ENCODE results near the gene RPS19BP1.

RPS19BP1 gene

GRCh38 chr22:39490966-39491680 is 41.4 kb downstream of the RPS19BP1 start:
- no peak for DNase-seq (ENCODE audit: low read depth in 3 of 3, low spot score in 1 of 3)

GRCh38 chr22:39490135-39490798 is 42.3 kb downstream of the RPS19BP1 start:
- peak; percentile 41 to 52 (median 44) for DNase-seq (ENCODE audit: low read depth in 3 of 3, low spot score in 1 of 3)

- DNase-seq (ENCODE audit: low read depth in 3 of 3, low spot score in 1 of 3), result no peak
These were observed 43.2 kb downstream of the RPS19BP1 start for GRCh38 chr22:39489094-39490068.

GRCh38 chr22:39488563-39489083 is 43.9 kb downstream of the RPS19BP1 start:
- DNase-seq (ENCODE audit: low read depth in 3 of 3, low spot score in 1 of 3), result no peak

GRCh38 chr22:39487826-39488520 is 44.6 kb downstream of the RPS19BP1 start:
- DNase-seq (ENCODE audit: low read depth in 3 of 3, low spot score in 1 of 3), result no peak

- DNase-seq (ENCODE audit: low read depth in 3 of 3, low spot score in 1 of 3), result no peak
These were observed 45.4 kb downstream of the RPS19BP1 start for GRCh38 chr22:39486951-39487825.

GRCh38 chr22:39482768-39483167 is 49.8 kb downstream of the RPS19BP1 start:
- DNase-seq (ENCODE audit: low read depth in 3 of 3, low spot score in 1 of 3), result no peak

GRCh38 chr22:39481595-39481994 is 51.0 kb downstream of the RPS19BP1 start:
- no peak for DNase-seq (ENCODE audit: low read depth in 3 of 3, low spot score in 1 of 3)

- no peak for DNase-seq (ENCODE audit: low read depth in 3 of 3, low spot score in 1 of 3)
These were observed 51.5 kb downstream of the RPS19BP1 start for GRCh38 chr22:39481054-39481453.

- DNase-seq (ENCODE audit: low read depth in 3 of 3, low spot score in 1 of 3), result no peak
These were observed 52.0 kb downstream of the RPS19BP1 start for GRCh38 chr22:39480557-39480956.

GRCh38 chr22:39479254-39479653 is 53.3 kb downstream of the RPS19BP1 start:
- DNase-seq (ENCODE audit: low read depth in 3 of 3, low spot score in 1 of 3), result no peak
